Uterus (tissue), 4 donors: ENCODE data around the gene ARID1B. TPM values are rescaled to one million over a fixed set of nuclear protein-coding genes. Genes with fewer than 3 reads are reported as not detected.

ENCODE experiments used
- DNase-seq, 2 donors: peaks; one replicate each; pipeline ENCODE4 v3.0.0-alpha.2; 2019 to 2020
- H3K27ac ChIP-seq, 2 donors: fragments of 200-600 bp; sonication (generic); 1 replicate in 1 of 2; 2 replicates in 1 of 2; pipeline ENCODE4 v1.5.1; 2016 to 2018
- H3K27me3 ChIP-seq, 2 donors: fragments of 200-600 bp; sonication (generic); one replicate each; pipeline ENCODE4 v1.5.1; 2018 to 2019; ENCODE audit warnings: control low read depth in 1 of 2
- H3K36me3 ChIP-seq, 2 donors: fragments of 200-600 bp; sonication (generic); one replicate each; pipeline ENCODE4 v1.5.1; 2019; ENCODE audit warnings: control low read depth in 1 of 2
- H3K4me1 ChIP-seq, 2 donors: fragments of 200-600 bp; sonication (generic); one replicate each; pipeline ENCODE4 v1.5.1; 2018 to 2019; ENCODE audit warnings: control low read depth in 1 of 2
- H3K4me3 ChIP-seq, 2 donors: fragments of 200-600 bp; sonication (generic); 1 replicate in 1 of 2; 2 replicates in 1 of 2; pipeline ENCODE4 v1.5.1; 2018 to 2019; ENCODE audit warnings: mild to moderate bottlenecking in 1 of 2
- H3K9me3 ChIP-seq, 2 donors: fragments of 200-600 bp; sonication (generic); one replicate each; pipeline ENCODE4 v1.5.1; 2019; ENCODE audit warnings: control low read depth in 1 of 2
- POLR2A ChIP-seq, 2 donors: fragments of 450-650 bp; IDR thresholded peaks; one replicate each; pipeline ENCODE4 v1.6.1; 2016; ENCODE audit warnings: antibody characterized with exemption in 2 of 2, mild to moderate bottlenecking in 1 of 2, moderate library complexity in 1 of 2
- intact Hi-C: fragments of 100-400 bp; cut with DNase I; formaldehyde crosslinking; loops from one replicate; pipeline ENCODE4 v1.15.1; 2023; ENCODE audit warnings: low total_unique reads
- total RNA-seq, 4 donors: library from RNA; depleted of rRNA in 3 of 4; stranded (reverse); fragments of >200 nt in 3 of 4; gene quantifications; one replicate each; pipeline versions ENCODE4 v1.1.0 to v1.2.4, GENCODE V29; 2014 to 2023
- TF ChIP-seq, protein P1 (sequence below), 4 experiments: fragments of 200-600 bp in 2 of 4; fragments of 450-650 bp in 2 of 4; sonication (generic) in 2 of 4; IDR thresholded peaks; one replicate each; pipeline ENCODE4 v1.5.1; 2016 to 2019; ENCODE audit warnings: antibody characterized with exemption in 4 of 4, mild to moderate bottlenecking in 2 of 4, moderate library complexity in 1 of 4
- donor health status: DM: yes; HTN: yes; CAD: no.

Gene ARID1B
- total RNA-seq, 4 donors from 2014 or later, result 63.8 to 198 (median 125) TPM

GRCh38 chr6:157064502-157064901 is 287.3 kb downstream of the ARID1B start:
- Histone ChIP-seq H3K9me3 (no peaks in the 10 kb centered on the region), H3K36me3 (no peaks in the 10 kb centered on the region), H3K4me1 (peaks cover 4 to 6% of the 10 kb centered on the region in 2 donors), H3K4me3 (no peak overlapping the region), H3K27me3 (no peaks in the 10 kb centered on the region), H3K27ac (no peak overlapping the region)
- intact Hi-C loops, result no loop called here
- TF ChIP-seq, protein P1, sequence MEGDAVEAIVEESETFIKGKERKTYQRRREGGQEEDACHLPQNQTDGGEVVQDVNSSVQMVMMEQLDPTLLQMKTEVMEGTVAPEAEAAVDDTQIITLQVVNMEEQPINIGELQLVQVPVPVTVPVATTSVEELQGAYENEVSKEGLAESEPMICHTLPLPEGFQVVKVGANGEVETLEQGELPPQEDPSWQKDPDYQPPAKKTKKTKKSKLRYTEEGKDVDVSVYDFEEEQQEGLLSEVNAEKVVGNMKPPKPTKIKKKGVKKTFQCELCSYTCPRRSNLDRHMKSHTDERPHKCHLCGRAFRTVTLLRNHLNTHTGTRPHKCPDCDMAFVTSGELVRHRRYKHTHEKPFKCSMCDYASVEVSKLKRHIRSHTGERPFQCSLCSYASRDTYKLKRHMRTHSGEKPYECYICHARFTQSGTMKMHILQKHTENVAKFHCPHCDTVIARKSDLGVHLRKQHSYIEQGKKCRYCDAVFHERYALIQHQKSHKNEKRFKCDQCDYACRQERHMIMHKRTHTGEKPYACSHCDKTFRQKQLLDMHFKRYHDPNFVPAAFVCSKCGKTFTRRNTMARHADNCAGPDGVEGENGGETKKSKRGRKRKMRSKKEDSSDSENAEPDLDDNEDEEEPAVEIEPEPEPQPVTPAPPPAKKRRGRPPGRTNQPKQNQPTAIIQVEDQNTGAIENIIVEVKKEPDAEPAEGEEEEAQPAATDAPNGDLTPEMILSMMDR (IDR thresholded peaks at IDR 0.05), result no peak
- TF ChIP-seq POLR2A (IDR thresholded peaks at IDR 0.05), result no peak
- DNase-seq, result no peak

DNA sequence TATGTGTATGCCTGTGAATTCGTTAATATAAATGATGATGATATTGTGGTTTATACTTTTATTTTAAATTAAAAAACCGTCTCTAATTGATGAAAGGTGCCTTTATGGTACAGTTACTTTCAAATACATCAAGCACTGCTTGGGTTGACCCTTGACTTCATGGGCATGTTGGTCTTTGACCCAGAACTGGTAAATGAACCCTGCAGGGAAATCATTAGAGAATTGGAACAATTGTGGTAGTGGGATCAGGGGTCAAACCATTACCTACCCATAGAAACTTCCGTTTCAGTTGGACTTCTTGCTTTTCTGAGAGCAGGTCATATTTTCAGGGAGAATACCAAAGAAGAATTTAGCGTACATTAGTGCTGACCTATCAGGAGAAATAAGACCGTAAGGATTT is 288.2 kb downstream of the ARID1B start:
- no peak for DNase-seq
- peaks cover 0 to 4% of the 10 kb centered on the region in 2 donors for H3K4me1 ChIP-seq
- H3K4me3 ChIP-seq, result no peak overlapping the region
- TF ChIP-seq POLR2A (IDR thresholded peaks at IDR 0.05), result no peak
- TF ChIP-seq, protein P1 (IDR thresholded peaks at IDR 0.05), result no peak
- no peak overlapping the region for H3K27ac ChIP-seq
- intact Hi-C loops, result no loop called here
- H3K9me3 ChIP-seq, result no peaks in the 10 kb centered on the region
- no peaks in the 10 kb centered on the region for H3K27me3 ChIP-seq
- no peaks in the 10 kb centered on the region for H3K36me3 ChIP-seq

GRCh38 chr6:157066781-157067491 is 289.8 kb downstream of the ARID1B start:
- intact Hi-C loops, result no loop called here
- Histone ChIP-seq H3K27me3 (no peaks in the 10 kb centered on the region), H3K9me3 (no peaks in the 10 kb centered on the region), H3K36me3 (no peaks in the 10 kb centered on the region), H3K4me1 (peaks cover 0 to 4% of the 10 kb centered on the region in 2 donors), H3K27ac (no peak overlapping the region), H3K4me3 (no peak overlapping the region)
- no peak for TF ChIP-seq POLR2A (IDR thresholded peaks at IDR 0.05)
- DNase-seq, result no peak

DNA sequence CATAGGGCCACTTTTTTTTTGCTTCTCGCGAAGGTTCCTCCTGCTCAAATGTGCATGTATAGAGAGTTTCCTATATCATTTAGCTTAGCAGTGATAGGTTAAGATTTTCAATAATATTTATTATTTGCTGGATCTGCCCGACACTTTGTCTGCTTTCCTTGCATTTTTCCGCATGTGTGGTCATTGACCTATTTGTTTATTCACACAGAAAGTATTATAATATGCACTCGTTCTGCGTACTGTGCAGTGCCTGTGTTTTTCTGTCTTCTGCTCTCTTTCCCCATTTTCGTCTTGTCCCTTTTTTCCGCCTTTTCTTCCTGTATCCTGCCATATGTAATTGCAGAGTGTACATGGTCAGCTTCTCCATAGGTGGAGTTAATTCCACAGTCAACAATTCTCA is 290.3 kb downstream of the ARID1B start:
- Histone ChIP-seq H3K27ac (no peak overlapping the region), H3K27me3 (no peaks in the 10 kb centered on the region), H3K4me1 (peaks cover 0 to 4% of the 10 kb centered on the region in 2 donors), H3K4me3 (no peak overlapping the region), H3K36me3 (no peaks in the 10 kb centered on the region), H3K9me3 (no peaks in the 10 kb centered on the region)
- no peak for DNase-seq
- intact Hi-C loops, result no loop called here
- TF ChIP-seq, protein P1 (IDR thresholded peaks at IDR 0.05), result no peak
- no peak for TF ChIP-seq POLR2A (IDR thresholded peaks at IDR 0.05)

DNA sequence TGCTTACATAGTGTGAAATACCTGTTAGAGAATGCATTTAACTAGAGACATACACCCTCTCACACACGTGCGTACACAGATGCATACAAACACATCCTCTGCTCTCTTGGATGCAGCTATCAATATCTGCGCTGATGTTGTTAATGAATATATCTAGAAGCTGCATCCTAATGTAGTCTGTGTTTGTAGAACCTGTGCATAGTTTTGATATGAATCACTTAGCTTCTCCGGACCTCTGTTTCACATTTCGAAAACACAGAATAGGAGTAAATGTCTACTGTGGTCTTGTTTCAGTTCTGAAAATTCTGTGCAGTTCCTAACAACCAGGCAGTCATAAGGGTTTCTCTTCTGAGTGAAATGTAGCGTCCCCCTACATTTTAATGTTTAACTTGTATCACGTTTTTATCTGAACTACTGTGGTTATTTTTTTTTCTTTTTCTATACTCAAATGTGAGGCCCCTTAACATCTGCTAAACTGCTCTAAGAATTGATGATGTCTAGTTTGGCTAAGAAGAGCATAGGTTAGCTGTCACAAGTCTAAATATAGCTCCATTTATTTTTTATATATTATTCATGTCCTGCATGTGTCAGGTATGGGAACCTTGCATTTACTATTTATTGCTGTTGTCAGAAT is 291.6 kb downstream of the ARID1B start:
- intact Hi-C loops, result no loop called here

More for the DNA sequence above, 291.6 kb downstream of the ARID1B start:
- TF ChIP-seq, protein P1 (IDR thresholded peaks at IDR 0.05), result no peak
- TF ChIP-seq POLR2A (IDR thresholded peaks at IDR 0.05), result no peak
- H3K27ac ChIP-seq, result no peak overlapping the region
- DNase-seq, result no peak
- H3K4me1 ChIP-seq, result peaks cover 0 to 4% of the 10 kb centered on the region in 2 donors
- H3K27me3 ChIP-seq, result no peaks in the 10 kb centered on the region
- H3K4me3 ChIP-seq, result no peak overlapping the region
- H3K9me3 ChIP-seq, result no peaks in the 10 kb centered on the region
- no peaks in the 10 kb centered on the region for H3K36me3 ChIP-seq
